ENCODE data around the gene RNF114.

DNA sequence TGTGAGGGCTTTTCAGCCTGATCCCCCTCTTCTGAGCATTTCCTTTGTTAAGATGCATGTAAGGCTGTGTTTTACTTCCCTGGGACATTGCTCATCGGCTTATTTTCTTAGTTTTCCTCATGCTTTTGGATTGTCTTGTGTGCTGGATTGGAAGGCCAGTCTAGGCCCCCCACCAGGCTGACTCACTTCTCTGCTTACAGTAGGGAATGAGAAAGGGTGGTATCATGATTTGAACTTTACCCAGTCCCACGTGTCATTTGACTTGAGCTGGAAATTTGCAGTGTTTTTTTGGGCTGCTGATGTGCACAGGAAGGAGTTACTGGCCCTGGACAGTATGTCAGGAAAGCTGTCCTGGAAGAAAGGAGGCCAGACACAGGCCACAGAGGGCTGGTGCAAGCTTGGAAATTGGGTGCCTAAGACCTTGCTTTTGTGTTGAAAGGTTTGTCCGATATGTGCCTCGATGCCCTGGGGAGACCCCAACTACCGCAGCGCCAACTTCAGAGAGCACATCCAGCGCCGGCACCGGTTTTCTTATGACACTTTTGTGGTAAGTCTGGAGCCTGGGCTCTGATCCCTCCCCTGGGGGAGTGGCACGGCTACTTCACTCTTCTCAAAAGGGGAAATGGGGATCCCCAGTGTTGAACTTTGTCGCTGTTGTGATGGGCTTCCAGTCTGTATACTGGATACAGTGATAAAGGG lies 12.8 kb downstream of the RNF114 start:
- TF ChIP-seq, protein P1, sequence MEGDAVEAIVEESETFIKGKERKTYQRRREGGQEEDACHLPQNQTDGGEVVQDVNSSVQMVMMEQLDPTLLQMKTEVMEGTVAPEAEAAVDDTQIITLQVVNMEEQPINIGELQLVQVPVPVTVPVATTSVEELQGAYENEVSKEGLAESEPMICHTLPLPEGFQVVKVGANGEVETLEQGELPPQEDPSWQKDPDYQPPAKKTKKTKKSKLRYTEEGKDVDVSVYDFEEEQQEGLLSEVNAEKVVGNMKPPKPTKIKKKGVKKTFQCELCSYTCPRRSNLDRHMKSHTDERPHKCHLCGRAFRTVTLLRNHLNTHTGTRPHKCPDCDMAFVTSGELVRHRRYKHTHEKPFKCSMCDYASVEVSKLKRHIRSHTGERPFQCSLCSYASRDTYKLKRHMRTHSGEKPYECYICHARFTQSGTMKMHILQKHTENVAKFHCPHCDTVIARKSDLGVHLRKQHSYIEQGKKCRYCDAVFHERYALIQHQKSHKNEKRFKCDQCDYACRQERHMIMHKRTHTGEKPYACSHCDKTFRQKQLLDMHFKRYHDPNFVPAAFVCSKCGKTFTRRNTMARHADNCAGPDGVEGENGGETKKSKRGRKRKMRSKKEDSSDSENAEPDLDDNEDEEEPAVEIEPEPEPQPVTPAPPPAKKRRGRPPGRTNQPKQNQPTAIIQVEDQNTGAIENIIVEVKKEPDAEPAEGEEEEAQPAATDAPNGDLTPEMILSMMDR (IDR thresholded peaks at IDR 0.05): no peak
- no peak for TF ChIP-seq POLR2A (IDR thresholded peaks at IDR 0.05)

Measured in lower leg skin (tissue), 3 donors.